Thyroid gland (tissue), 4 donors: ENCODE results near the gene KRT9.

Experiments
- POLR2A ChIP-seq, 2 donors: fragments of 450-650 bp; IDR thresholded peaks; one replicate each; pipeline ENCODE4 v1.6.1; 2017; ENCODE audit warnings: antibody characterized with exemption in 2 of 2, mild to moderate bottlenecking in 2 of 2, moderate library complexity in 1 of 2
- TF ChIP-seq, protein P1 (sequence below), 6 experiments: fragments of 200-600 bp in 3 of 6; fragments of 450-650 bp in 3 of 6; sonication (generic) in 3 of 6; IDR thresholded peaks; one replicate each; pipeline ENCODE4 v1.5.1; 2016 to 2019; ENCODE audit warnings: antibody characterized with exemption in 6 of 6, mild to moderate bottlenecking in 2 of 6, inconsistent platforms in 1 of 6, moderate library complexity in 1 of 6

DNA sequence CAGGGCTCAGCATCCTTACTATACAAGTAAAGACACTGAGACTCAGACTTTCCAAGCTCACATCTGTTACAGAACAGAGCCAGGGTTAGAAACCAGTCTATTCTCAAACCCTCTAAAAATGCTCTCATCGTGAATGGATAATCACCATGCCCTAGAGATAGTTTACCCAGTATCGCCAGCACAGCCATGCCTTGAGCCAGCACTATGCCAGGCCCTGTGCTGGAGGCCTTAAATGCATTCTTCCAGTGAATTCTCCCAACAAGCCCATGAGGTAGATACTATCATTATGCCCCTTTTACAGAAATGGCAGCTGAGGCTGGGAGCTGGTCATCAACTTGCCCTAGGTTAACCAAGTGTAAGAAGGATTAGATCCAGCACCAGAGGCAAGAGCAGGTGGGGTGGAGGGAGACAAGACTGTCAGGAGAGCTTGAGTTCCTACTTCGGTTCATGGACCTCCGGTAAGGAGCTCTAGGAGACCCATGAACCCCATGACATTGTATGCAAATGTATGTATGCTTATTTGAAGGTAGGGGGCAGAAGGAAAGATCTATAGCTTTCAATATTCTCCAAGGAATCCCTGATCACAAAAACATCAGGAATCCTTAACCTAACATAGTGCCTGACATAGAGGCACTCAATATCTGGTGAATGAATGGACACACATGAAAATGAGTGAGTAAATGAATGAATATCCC lies 9.7 kb upstream of the KRT9 start:
- TF ChIP-seq, protein P1, sequence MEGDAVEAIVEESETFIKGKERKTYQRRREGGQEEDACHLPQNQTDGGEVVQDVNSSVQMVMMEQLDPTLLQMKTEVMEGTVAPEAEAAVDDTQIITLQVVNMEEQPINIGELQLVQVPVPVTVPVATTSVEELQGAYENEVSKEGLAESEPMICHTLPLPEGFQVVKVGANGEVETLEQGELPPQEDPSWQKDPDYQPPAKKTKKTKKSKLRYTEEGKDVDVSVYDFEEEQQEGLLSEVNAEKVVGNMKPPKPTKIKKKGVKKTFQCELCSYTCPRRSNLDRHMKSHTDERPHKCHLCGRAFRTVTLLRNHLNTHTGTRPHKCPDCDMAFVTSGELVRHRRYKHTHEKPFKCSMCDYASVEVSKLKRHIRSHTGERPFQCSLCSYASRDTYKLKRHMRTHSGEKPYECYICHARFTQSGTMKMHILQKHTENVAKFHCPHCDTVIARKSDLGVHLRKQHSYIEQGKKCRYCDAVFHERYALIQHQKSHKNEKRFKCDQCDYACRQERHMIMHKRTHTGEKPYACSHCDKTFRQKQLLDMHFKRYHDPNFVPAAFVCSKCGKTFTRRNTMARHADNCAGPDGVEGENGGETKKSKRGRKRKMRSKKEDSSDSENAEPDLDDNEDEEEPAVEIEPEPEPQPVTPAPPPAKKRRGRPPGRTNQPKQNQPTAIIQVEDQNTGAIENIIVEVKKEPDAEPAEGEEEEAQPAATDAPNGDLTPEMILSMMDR (IDR thresholded peaks at IDR 0.05) = no peak
- TF ChIP-seq POLR2A (IDR thresholded peaks at IDR 0.05) = no peak
